GM18868 (cell line): Measurements from ENCODE around the gene DARS2.
"Not testable (repeated sequence)": the region's sequence is repeated elsewhere in the genome, so short reads cannot be mapped to it uniquely, and the experiment has no call there.

Source experiments
- ATAC-seq: cut with Tn5 transposase; IDR thresholded peaks from one replicate; pipeline ENCODE4 v1.9.1; 2021; ENCODE audit warnings: mild to moderate bottlenecking, moderate library complexity; ENCODE audit not compliant: unreplicated experiment

DARS2 gene, protein sequence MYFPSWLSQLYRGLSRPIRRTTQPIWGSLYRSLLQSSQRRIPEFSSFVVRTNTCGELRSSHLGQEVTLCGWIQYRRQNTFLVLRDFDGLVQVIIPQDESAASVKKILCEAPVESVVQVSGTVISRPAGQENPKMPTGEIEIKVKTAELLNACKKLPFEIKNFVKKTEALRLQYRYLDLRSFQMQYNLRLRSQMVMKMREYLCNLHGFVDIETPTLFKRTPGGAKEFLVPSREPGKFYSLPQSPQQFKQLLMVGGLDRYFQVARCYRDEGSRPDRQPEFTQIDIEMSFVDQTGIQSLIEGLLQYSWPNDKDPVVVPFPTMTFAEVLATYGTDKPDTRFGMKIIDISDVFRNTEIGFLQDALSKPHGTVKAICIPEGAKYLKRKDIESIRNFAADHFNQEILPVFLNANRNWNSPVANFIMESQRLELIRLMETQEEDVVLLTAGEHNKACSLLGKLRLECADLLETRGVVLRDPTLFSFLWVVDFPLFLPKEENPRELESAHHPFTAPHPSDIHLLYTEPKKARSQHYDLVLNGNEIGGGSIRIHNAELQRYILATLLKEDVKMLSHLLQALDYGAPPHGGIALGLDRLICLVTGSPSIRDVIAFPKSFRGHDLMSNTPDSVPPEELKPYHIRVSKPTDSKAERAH

DNA sequence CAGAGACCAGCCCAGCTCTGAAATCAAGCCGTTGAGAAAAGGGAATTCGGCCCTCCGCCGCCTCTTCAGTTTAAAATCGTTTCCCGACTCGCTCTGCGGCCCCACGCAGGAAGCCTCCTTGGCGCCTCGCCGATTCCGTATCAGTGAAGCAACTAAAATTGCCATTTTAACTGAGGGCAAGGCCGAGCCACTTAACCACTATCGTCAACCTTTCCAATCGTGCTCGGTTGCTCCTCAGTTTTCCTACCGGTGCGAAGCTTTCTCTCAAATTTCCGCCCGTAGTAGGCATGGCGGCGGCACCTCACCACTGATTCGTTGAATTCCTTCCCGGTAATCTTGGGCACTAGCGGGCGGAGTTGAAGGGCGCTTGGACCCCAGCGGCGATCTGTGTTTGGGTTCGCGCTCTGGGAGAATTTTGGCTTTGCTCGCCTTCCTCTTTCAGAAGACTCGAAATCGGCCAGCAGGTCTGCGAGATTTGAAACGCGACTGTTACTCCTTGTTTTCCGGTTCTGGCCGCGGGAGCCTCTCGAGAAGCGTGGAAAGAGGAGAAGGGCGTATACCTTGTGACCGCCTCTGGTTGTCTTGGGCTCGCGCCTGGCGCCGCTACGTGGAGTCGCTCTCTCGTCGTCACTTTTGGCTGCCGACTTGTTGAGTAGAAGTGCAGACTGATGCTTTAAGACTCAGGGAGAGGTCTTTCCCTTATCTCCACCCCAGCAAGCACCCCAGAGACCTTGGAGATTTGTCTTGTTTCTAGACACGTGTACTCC is at the start of gene DARS2, which contains the start of gene CENPL:
DARS2 (plus strand) TSS at position 359 of the 767 bp plus-strand sequence. CDS start 557 bp downstream, outside the sequence.
CENPL (minus strand) TSS at position 569 of the 767 bp plus-strand sequence. CDS start 13,584 bp downstream, outside the sequence.
- ATAC-seq: peak; percentile 81

DNA sequence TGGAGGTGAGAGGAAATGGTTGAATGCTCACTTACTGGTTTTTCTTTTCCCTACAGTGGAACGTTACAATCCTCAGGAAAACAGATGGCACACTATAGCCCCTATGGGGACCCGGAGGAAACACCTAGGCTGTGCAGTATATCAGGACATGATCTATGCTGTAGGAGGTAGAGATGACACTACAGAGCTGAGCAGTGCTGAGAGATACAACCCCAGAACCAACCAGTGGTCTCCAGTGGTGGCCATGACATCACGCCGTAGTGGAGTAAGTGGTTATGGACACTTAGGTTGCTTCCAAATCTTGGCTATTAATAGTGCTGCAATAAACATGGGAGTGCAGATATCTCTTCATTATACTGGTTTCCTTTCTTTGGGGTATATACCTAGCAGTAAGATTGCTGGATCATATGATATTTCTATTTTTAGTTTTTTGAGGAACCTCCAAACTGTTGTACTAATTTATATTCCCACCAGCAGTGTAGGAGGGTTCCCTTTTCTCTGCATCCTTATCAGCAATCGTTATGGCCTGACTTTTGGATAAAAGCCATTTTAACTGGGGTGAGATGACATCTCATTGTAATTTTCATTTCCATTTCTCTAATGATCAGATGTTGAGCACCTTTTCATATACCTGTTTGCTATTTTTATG is 48.8 kb upstream of the DARS2 start:
- ATAC-seq: no peak

DNA sequence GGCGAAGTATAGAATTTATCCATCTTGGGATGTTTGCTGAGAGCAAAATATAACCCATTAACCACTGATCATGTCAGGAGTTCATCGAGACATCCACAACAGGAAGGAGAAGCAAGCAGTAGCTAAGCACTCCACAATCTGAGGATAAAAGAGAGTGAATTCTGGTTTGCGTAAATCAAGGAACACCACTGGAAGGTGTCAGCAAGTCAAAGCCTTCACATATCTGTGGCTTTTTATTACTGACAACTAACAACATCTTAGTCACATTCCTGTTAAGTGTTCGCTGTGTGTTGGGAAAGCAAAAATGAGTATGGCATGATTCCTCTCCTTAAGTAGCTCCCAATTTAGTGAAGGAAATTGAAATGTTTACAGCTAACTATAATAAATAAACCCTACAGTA is 44.5 kb upstream of the DARS2 start:
- ATAC-seq: no peak

DNA sequence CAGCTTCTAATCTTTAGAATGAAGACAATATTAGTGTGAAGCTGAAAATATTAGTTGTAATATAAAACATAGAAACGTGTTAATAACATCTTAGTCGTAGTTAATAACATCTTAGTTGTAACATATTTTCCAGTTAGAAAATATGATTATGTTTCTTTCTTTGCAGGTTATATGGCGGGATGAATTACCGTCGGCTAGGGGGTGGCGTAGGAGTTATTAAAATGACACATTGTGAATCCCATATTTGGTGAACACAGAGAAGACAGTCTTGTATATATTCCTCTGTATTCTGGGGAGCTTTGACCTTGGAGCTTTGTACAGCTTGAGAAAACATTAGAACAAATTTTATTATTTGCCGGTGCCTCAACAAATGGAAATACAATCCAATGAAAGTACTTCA is 39.5 kb upstream of the DARS2 start:
- ATAC-seq: no peak

DNA sequence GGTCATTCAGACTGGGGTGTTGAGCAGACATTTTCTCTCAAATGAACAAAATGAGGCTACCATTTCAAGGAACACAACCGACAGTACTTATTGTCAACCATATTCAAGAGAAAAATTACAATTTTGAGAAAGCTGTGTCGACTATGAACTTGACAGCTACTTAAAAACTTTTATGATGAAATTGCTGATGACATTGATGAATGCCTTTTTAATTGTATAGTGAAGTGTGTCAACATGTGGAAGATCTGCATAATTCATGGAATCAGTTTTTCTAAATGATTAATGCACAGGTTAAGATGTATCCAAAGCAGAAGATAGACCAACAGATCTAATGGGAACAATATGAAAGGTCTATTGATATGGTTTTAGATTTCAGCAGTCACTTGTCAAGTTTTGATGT is 34.6 kb upstream of the DARS2 start:
- ATAC-seq: no peak

DNA sequence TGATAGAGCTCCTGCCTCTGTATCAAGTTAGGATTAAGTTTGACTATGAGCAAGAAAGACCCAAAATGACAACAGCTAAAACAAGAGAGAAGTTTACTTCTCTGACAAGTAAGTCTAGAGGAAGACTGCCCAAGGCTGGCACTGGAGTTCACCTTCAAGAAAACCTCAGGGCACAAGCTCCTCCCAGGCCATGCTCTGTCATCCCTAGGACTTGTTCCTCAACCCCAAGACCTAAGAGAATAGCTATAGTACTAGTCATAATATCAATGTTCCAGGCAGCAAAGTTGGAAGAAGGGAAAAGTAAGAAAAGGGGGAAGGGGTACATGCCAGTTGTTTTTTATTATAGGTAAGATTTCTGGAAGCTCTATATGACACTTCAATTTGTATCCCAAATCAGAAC is 26.4 kb upstream of the DARS2 start:
- ATAC-seq: no peak

DNA sequence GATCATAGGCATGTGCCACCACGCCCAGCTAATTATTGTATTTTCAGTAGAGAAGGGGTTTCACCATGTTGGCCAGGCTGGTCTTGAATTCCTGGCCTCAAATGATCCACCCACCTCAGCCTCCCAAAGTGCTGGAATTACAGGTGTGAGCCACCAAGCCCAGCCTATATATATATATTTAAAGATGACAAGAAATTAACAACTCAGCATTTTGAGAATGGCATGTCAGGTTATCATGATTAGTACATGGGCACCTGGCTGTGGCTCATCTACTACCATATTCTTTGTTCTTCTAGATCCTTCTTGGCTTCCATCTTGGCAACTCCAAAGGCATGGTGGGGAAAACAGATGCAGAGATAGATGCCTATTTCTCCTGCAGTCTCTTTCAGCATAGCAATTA is 24.5 kb upstream of the DARS2 start:
- not testable (repeated sequence) for ATAC-seq

DNA sequence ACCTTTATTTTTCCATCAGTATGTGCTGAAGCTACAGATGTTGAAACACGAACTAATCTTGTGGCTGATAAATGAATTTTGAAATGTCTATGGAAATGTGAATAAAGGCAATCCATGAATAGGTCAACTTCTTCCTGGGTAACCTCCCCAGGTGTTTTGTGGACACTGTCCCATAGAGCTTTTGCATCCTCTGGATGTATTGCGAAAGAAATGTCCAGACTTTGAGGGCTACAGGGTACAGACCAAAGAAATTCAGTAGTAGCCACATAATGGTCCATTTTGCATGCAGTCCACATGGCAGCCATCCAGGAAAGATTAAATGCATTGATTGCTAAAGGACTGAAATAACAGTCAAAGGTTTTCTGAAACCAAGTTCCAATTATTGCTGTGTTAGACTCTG is 21.5 kb upstream of the DARS2 start:
- ATAC-seq: no peak

DNA sequence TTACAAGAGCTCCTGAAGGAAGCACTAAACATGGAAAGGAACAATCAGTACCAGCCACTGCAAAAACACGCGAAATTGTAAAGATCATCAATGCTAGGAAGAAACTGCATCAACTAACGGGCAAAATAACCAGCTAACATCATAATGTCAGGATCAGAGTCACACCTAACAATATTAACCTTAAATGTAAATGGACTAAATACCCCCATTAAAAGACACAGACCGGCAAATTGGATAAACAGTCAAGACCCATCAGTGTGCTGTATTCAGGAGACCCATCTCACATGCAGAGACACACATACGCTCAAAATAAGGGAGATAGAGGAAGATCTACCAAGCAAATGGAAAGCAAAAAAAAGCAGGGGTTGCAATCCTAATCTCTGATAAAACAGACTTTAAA is 10.8 kb upstream of the DARS2 start:
- not testable (repeated sequence) for ATAC-seq

DNA sequence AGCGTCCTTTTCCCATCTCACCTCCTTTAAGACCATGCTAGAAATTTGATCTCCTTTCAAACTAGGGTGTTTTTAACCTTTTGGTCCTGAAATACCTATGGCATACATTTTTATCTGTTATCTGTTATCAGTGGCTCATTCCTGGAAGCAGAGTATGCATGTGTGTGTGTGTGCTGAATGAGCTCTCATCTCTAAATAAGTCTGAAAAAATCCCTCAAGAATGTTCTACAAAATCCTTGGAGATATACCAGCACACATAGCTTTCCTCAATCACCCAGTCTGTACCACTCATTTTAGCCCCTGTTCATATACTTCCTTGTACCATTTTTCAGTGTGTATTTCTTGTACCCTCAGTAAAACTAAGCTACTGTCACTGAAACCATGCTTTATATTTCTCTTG is 6.0 kb upstream of the DARS2 start:
- ATAC-seq: no peak

DNA sequence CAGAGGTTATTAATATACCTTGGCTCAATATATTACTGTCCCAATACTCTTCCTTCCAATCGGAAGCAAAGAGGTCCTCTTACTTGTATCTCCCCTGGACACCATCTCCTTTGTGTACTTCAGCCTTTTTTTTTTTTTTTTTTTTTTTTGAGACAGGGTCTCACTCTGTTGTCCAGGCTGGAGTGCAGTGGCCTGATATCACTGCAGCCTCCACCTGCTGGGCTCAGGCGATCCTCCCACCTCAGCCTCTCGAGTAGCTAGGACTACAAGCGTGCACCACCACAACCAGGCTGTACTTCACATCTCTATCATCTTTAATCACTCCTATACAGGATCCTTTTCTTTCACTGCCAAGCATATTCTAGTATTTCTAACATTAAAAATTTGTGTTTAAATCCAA is 2.8 kb upstream of the DARS2 start:
- ATAC-seq: no peak

DNA sequence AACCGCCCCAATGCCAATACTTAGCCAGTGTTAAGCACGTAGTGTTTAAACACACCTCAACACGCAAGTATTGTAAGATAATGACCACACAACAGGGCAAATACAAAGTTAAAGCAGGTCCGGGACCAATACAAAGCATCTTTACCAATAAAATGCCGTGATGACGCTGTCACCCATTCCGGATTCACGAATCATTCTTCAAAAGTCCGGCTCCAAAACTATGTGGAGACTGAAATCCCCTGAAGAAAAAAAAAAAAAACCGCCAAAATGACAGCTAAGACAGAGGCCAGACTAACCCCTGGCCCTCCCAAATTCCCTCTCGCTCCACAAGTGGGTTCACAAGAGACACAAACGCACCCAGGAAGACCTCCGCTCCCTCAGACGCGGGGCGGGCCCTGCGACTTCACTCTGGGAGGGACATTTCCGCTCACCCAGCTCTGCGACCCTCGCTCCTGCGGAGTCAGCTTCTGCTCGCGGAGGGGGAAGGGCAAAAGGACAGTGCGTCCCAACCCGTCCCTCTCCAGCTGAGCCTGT is 625 bp upstream of the DARS2 start:
- peak; percentile 35 for ATAC-seq

DNA sequence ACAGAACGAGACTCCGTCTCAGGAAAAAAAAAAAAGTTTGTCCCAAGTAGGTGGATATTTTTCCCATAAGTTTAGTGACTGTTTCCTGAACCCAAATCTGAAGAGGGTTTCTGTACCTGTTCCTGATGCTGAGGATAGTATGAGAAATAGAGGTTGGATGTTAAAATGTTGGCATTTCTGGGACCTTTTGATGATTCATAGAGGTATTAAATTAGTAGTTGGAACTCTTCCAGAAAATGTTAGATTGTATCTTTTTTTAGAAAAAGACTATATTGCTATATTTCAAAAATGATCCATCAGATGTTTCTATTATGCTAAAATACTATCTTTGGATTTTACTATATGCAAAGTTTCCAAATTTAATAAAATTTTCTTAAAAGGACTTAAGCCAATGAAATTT is 3.1 kb downstream of the DARS2 start:
- no peak for ATAC-seq

DNA sequence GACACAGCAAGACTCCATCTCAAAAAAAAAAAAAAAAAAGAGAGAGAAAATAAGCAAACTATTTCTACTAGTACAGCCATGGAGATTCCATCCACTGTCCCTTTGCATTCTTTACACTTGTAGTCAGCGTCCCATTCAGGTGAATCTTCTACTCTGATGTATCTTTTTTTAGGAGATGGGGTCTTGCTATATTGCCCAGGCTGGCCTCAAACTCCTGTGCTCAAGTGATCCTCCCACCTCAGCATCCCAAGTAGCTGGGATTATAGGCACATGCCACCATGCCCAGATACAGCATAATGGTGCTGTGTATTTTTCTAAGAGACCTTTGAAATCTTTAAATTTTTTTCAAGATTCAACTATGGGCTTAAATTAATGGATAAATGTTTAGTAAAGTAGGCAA is 8.3 kb downstream of the DARS2 start:
- no peak for ATAC-seq

DNA sequence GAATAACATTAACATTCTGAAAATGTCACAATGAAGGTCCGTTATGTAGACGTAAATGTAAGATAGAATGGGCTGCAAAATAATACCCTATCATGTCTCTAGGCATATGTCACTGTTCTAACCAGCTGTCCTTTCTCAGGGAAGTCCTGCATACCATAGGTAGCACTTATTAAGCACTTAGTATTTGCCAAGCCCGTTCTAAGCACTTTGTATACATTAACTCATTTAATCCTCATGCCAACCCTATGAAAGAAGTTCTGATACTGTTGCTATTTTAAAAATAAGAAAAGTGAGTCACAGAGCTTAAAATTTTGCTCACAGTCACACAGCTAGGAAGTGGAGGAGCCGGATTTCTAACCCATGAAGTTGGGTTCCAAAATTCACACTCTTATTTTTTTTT is 27.6 kb downstream of the DARS2 start:
- no peak for ATAC-seq

DNA sequence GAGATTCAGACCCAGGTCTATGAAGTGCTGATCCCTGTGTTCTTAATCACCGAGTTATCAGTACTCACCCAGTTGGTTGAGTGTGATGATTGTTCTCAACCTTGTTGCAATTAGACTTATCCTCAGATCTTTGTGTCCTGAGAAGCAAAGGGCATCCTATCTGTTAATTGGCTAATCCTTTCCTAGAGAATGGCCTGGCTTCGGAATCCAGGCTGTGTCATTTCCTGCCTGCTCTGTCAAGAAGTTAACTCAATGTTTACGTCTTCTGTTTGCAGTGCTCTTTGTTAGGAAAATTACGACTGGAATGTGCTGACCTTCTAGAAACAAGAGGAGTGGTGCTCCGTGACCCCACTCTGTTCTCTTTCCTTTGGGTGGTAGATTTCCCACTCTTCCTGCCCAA is 28.6 kb downstream of the DARS2 start:
- no peak for ATAC-seq

DNA sequence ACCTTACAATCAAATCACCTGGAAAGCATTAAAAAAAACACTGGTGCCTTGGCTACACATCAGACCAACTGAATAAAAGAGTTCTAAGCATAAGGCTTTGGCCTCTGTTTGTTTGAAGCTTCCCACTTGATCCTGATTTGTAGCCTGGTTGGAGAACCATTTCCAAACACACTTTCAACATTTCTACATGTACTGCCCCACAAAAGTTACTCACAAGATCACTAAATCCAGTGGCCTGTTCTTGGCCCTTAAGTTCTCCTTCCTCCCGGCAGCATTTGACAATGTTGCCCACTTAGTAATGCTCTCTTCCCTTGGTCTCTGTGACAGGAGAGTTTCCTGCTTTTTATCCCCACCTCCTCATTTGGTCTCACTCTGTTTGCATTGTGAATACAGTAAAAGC is 31.5 kb downstream of the DARS2 start:
- no peak for ATAC-seq

DNA sequence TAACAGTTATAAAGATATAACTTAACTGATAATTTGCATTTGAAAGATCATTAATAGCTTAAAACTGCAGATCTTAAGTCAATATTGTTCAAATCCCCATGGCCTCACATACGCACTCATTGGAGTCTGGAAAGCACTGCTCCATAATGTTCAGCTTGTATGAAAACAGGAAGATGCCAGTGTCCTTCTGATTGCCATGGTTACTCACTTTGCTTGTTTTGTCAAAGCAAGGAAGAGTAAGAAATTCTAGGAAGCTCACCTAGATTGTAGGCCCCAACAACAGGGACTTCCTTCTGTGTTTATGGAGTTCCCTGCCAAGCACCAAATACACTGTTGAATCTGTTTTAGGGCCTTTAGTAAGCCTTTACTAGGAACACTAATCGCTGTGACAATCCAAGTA is 32.4 kb downstream of the DARS2 start:
- ATAC-seq: no peak

DNA sequence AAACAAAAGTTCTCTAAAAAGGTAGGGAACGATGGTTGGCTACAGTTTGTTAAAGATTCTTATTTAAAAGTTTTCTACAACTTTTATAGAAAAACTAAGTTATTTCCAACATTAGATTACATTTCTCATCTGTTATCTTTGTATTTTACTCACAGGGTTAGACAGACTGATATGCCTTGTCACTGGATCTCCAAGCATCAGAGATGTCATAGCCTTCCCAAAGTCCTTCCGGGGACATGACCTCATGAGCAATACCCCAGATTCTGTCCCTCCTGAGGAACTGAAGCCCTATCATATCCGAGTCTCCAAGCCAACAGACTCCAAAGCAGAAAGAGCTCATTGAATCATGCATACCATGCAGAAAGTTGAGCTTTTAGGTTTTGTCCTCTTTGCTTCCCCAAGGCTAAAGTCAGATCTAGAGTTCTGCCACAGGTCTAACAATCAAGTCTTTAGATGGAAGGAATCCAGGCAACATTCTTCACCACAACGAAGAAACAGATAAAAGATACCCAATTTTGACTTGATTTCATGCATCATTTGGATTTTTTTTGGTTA is 33.0 kb downstream of the DARS2 start:
- no peak for ATAC-seq

DNA sequence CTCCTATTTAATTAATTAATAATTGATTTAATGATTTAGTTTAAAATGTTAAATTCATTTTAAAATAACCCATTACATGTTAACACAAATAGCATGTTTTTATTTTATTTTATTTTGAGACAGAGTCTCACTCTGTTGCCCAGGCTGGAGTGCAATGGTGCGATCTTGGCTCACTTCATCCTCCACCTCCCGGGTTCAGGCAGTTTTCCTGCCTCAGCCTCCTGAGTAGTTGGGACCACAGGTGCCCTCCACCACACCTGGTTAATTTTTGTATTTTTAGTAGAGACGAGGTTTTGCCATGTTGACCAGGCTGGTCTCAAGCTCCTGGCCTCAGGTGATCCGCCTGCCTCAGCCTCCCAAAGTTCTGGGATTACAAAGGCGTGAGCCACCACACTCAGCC is 35.1 kb downstream of the DARS2 start:
- ATAC-seq: not testable (repeated sequence)

DNA sequence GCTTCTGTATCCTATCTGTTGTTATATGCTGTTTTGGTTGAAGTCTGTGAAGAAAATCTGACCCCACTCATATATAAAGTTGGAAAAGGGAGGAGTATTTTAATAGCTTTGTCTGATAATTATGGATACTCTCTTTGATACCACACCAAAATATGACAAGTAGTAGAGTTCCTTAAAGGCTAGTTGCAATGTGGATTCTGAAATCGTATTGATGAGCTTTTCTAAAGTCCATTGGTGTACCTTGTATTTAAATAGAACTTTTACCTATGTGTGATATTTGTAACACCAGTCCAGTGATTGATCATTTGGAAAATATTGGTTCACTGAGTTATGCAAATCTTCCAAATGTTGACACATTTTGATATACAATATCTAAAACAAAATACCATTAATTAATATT is 35.6 kb downstream of the DARS2 start:
- ATAC-seq: no peak
